Cardiac muscle cell (in vitro differentiated cells and primary cell): ENCODE results near the gene PACSIN3. TPM values are rescaled to one million over a fixed set of nuclear protein-coding genes. Genes with fewer than 3 reads are reported as not detected.

ENCODE experiments used
- DNase-seq, 2 donors: peaks; one replicate each; pipeline versions ENCODE4 v3.0.0 to v3.0.0-alpha.2; 2010 to 2017; ENCODE audit warnings: low read depth in 1 of 2, low spot score in 1 of 2
- H3K27ac ChIP-seq: fragments of 200-600 bp; sonication (generic); 2 replicates; pipeline ENCODE4 v1.5.1; 2016
- H3K27me3 ChIP-seq: fragments of 200-600 bp; sonication (generic); 2 replicates; pipeline ENCODE4 v1.6.0; 2016; ENCODE audit warnings: control low read depth
- H3K36me3 ChIP-seq: fragments of 200-600 bp; sonication (generic); 2 replicates; pipeline ENCODE4 v1.5.1; 2016; ENCODE audit warnings: control low read depth
- H3K4me1 ChIP-seq: fragments of 200-600 bp; sonication (generic); 2 replicates; pipeline ENCODE4 v1.8.1; 2017; ENCODE audit warnings: low read depth, mild to moderate bottlenecking, mixed run types
- H3K4me3 ChIP-seq: fragments of 200-600 bp; sonication (generic); 2 replicates; pipeline ENCODE4 v1.5.1; 2016; ENCODE audit warnings: mild to moderate bottlenecking
- H3K9me3 ChIP-seq: fragments of 200-600 bp; sonication (generic); 2 replicates; pipeline ENCODE4 v1.5.1; 2017; ENCODE audit warnings: low read depth, mild to moderate bottlenecking, control low read depth
- CTCF ChIP-seq: IDR thresholded peaks from 2 replicates; pipeline ENCODE4 v1.5.1; 2012; ENCODE audit warnings: low read depth, mild to moderate bottlenecking, low read length
- polyA plus RNA-seq: library from polyadenylated mRNA; unstranded; fragments of >200 nt; fragmentation: Nextera tagmentation; extraction: Ambion mirVana; gene quantifications from 2 replicates; pipeline ENCODE4 v1.2.1, GENCODE V29; 2016
- total RNA-seq: library from RNA; depleted of rRNA; stranded (reverse); fragments of >200 nt; gene quantifications from 2 replicates; pipeline ENCODE4 v1.2.3, GENCODE V29; 2016

The PACSIN3 gene
- total and polyA plus RNA-seq, 2 experiments from 2014 or later = 79.8 to 113 TPM

GRCh38 chr11:47179655-47179991 lies 6.6 kb downstream of the PACSIN3 start:
- Histone ChIP-seq H3K36me3 (peaks cover 5% of the 10 kb centered on the region), H3K27ac (no peak overlapping the region)

GRCh38 chr11:47178737-47179654 lies 7.2 kb downstream of the PACSIN3 start:
- no peaks in the 10 kb centered on the region for H3K9me3 ChIP-seq
- peaks cover 14% of the 10 kb centered on the region for H3K4me1 ChIP-seq
- no peaks in the 10 kb centered on the region for H3K27me3 ChIP-seq
- no peak for DNase-seq
- no peak overlapping the region for H3K4me3 ChIP-seq
- H3K36me3 ChIP-seq = peaks cover 7% of the 10 kb centered on the region
- TF ChIP-seq CTCF = no peak
- peak overlapping the region; percentile 98 for H3K27ac ChIP-seq

More at GRCh38 chr11:47179655-47179991, 6.6 kb downstream of the PACSIN3 start:
- peak; percentile 69 for TF ChIP-seq CTCF
- Histone ChIP-seq H3K4me1 (peaks cover 20% of the 10 kb centered on the region), H3K9me3 (no peaks in the 10 kb centered on the region), H3K27me3 (no peaks in the 10 kb centered on the region), H3K4me3 (no peak overlapping the region)
- peak; percentile 51 to 68 for DNase-seq

GRCh38 chr11:47178316-47178715 lies 7.9 kb downstream of the PACSIN3 start:
- Histone ChIP-seq H3K9me3 (no peaks in the 10 kb centered on the region), H3K36me3 (peaks cover 13% of the 10 kb centered on the region), H3K27ac (peak overlapping the region; percentile 98), H3K27me3 (no peaks in the 10 kb centered on the region), H3K4me3 (no peak overlapping the region), H3K4me1 (peaks cover 12% of the 10 kb centered on the region)
- DNase-seq = no peak
- no peak for TF ChIP-seq CTCF

DNA sequence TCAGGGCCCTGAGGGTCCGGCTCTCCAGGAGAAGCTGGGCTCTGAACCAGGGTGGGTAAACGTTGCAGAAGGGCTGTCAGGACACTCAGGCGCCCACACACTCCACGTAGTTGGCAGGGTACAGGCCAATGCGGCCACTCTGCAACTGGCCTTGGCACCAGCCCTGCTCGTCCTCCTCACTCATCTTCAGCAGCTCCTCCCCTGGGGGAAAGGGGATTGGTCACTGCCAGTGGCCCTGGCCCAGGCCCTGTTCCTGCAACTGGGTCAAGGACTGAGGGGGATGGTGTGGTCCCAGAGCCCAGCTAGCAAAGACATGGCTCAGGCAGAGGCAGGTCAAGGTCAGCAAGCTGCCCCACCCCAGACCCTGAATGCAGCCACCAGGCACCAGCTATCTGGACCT lies 8.4 kb downstream of the PACSIN3 start:
- Histone ChIP-seq H3K27me3 (no peaks in the 10 kb centered on the region), H3K4me1 (peaks cover 12% of the 10 kb centered on the region), H3K36me3 (peaks cover 18% of the 10 kb centered on the region), H3K27ac (peak overlapping the region; percentile 98), H3K4me3 (no peak overlapping the region), H3K9me3 (no peaks in the 10 kb centered on the region)
- TF ChIP-seq CTCF = no peak
- no peak for DNase-seq

- Histone ChIP-seq H3K4me3 (peak overlapping the region; percentile 83), H3K27ac (peak overlapping the region; percentile 98), H3K36me3 (peaks cover 22% of the 10 kb centered on the region), H3K27me3 (no peaks in the 10 kb centered on the region), H3K4me1 (peaks cover 12% of the 10 kb centered on the region), H3K9me3 (no peaks in the 10 kb centered on the region)
- peak; percentile 66 for TF ChIP-seq CTCF
- DNase-seq = peak; percentile 72 to 84
Measured at GRCh38 chr11:47177229-47177845, 8.9 kb downstream of the PACSIN3 start.
